GM12892 (cell line): ENCODE results near the gene PIK3R6.

Experiments
- DNase-seq: peaks from one replicate; pipeline ENCODE4 v3.0.0; 2011; ENCODE audit not compliant: insufficient read length
- FAIRE-seq: peaks from 2 replicates; lab custom pipeline; 2011; peaks lifted over from hg19 to GRCh38; lab: Jason Lieb, UNC
- POLR2A ChIP-seq: IDR thresholded peaks from 2 replicates; pipeline ENCODE4 v1.6.1; 2011; ENCODE audit warnings: low read depth, low read length, control low read depth
- POLR2AphosphoS5 ChIP-seq: IDR thresholded peaks from 2 replicates; pipeline ENCODE4 v1.6.1; 2011; ENCODE audit warnings: low read depth, low read length, control low read depth
- TAF1 ChIP-seq: IDR thresholded peaks from 2 replicates; pipeline ENCODE4 v1.6.1; 2011; ENCODE audit warnings: low read depth, mild to moderate bottlenecking, control low read depth, low read length, borderline replicate concordance

The PIK3R6 gene

DNA sequence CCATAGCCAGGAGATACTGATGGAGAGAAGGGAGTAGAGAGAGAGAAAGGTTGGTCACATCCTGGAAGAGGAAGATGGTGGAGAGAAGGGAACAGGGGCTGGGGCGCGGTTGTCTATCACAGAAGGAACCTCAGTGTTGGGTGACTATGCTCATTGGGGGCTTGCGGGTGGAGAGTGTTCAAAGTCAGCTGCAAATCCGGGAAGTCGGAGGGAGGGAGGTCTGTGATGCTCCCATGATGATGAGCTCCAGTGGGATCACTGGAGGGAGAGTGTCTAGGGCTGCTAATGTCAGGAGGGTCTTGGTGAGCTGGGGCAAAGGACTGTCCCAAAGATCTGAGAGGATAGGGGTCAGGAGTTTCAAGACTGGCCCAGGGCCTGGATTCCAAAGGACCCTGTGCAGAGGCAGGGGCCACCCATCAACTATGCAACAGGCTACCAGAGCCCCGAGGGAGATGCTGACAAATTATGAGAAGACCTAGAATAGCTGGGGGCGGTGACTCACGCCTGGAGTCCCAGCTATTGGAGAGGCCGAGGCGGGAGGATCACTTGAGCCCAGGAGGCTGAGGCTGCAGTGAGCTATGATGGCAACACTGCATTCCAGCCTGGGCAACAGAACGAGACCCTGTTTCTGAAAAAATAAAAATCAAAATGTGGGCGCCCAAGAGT lies 111.8 kb downstream of the PIK3R6 start:
- TF ChIP-seq POLR2A (no peak), POLR2AphosphoS5 (no peak)
- DNase-seq (no peak), FAIRE-seq (no peak)

DNA sequence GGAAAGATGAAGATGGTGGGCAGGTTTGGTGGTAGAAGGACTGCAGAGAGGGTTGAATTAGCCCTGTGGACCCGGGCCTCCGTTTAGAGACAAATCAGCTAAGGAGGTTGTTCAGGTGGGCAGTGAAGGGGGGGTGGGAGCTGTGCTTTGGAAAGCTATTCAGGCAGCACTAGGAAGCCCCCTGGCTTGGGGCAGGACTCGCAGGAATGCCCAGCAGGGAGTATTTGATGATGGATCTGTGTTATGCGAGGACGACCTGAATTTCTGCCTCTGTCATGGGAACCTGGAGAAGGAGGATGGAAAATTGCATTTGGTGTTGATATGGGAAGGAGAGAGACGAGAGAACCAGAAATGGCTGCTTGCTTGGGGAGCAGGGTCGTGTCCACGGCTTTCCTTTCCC lies 112.6 kb downstream of the PIK3R6 start:
- DNase-seq (no peak), FAIRE-seq (no peak)
- TF ChIP-seq POLR2AphosphoS5 (no peak), TAF1 (no peak), POLR2A (no peak)

DNA sequence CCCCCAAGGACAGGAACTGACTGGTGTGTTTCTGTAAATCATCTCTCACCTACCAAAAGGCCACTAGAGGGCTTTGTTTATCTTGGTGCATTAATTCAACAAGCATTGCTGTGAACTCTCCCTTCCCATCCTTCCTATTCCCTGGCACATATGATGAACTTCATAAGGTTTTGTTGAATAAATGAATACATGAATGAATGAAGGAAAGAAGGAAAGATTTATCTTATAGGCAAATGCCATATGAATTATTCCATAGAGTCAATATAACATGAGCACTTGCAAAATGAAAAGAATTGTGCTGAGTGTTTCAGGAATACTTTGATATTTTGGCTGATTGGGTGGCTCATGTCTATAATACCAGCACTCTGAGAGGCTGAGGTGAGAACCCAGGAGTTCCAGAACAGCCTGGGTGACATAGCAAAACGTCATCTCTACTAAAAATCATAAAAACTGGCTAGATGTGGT lies 113.5 kb downstream of the PIK3R6 start:
- DNase-seq (no peak), FAIRE-seq (peak; percentile 46)
- TF ChIP-seq TAF1 (no peak), POLR2A (no peak), POLR2AphosphoS5 (no peak)

DNA sequence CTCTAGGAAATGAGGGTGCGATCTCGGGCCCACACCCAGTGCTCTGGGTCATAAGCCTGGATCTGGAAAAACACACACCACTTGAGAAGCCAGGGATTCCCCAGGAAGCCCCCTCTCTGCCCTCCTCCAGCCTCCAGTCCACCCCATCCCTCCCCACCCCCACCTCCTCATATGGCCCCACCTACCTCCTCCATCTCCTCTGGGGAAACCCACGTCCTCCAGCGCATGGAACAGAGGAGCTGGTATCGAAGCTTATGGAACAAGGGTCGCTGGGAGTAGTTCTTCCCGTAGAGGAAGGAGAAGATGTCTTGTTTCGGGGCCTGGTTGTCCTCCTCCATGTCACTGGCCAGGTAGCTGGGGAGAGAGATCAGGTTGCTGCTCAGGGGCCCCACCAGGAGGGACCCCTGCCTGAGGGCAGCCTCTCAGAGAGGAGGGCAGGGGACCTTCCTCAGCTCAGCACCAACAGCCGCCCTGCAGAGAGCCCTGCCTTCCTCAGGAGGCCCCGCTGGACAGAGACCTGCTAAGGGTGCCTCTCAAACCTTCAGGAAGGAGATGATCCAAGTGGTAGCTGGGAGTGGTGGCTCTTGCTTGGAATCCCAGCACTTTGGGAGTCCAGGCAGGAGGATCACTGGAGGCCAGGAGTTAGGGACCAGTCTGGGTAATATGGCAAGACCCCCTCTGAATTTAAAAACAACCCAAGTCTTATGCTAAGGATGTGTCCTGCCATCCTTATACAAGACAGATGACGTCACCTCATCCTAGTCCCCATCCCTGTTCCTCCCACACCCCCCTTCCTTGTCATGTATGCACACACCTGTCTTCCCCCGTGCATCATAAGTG lies 114.1 kb downstream of the PIK3R6 start:
- no peak for TF ChIP-seq POLR2A
- no peak for TF ChIP-seq POLR2AphosphoS5
- TF ChIP-seq TAF1 = no peak
- FAIRE-seq = no peak
- no peak for DNase-seq
